Activated T-cell treated with anti-CD3 and anti-CD28 coated beads for 4 hours (primary cell): Measurements from ENCODE around the gene PRKAR1A.
"Not testable (repeated sequence)": the region's sequence is repeated elsewhere in the genome, so short reads cannot be mapped to it uniquely, and the experiment has no call there.

Experiments
- DNase-seq: peaks from one replicate; pipeline ENCODE4 v3.0.0-alpha.2; 2020

PRKAR1A gene

GRCh38 chr17:68581863-68582645 is 69.8 kb downstream of the PRKAR1A start:
- DNase-seq, result no peak

GRCh38 chr17:68582867-68583266 is 70.6 kb downstream of the PRKAR1A start:
- DNase-seq, result not testable (repeated sequence)

- no peak for DNase-seq
Measured at GRCh38 chr17:68584581-68585303, 72.5 kb downstream of the PRKAR1A start.

- no peak for DNase-seq
Measured at GRCh38 chr17:68585643-68586042, 73.4 kb downstream of the PRKAR1A start.

- DNase-seq, result no peak
Measured at GRCh38 chr17:68587026-68587425, 74.8 kb downstream of the PRKAR1A start.

- no peak for DNase-seq
Measured at GRCh38 chr17:68587847-68588246, 75.6 kb downstream of the PRKAR1A start.

GRCh38 chr17:68588362-68588761 is 76.1 kb downstream of the PRKAR1A start:
- DNase-seq, result no peak

- DNase-seq, result no peak
Measured at GRCh38 chr17:68589086-68589485, 76.9 kb downstream of the PRKAR1A start.

GRCh38 chr17:68591583-68591982 is 79.4 kb downstream of the PRKAR1A start:
- no peak for DNase-seq

GRCh38 chr17:68592009-68592408 is 79.8 kb downstream of the PRKAR1A start:
- DNase-seq, result no peak

- DNase-seq, result no peak
Measured at GRCh38 chr17:68592682-68593641, 80.7 kb downstream of the PRKAR1A start.

- DNase-seq, result no peak
Measured at GRCh38 chr17:68594552-68594951, 82.3 kb downstream of the PRKAR1A start.

GRCh38 chr17:68595496-68595895 is 83.3 kb downstream of the PRKAR1A start:
- DNase-seq, result no peak

- DNase-seq, result no peak
Measured at GRCh38 chr17:68595986-68596385, 83.8 kb downstream of the PRKAR1A start.

GRCh38 chr17:68596411-68596945 is 84.2 kb downstream of the PRKAR1A start:
- no peak for DNase-seq

- no peak for DNase-seq
Measured at GRCh38 chr17:68598074-68598473, 85.8 kb downstream of the PRKAR1A start.

- no peak for DNase-seq
Measured at GRCh38 chr17:68598545-68598961, 86.3 kb downstream of the PRKAR1A start.

GRCh38 chr17:68599091-68599490 is 86.9 kb downstream of the PRKAR1A start:
- DNase-seq, result no peak

- DNase-seq, result no peak
Measured at GRCh38 chr17:68599552-68600066, 87.4 kb downstream of the PRKAR1A start.

- no peak for DNase-seq
Measured at GRCh38 chr17:68600067-68600930, 88.1 kb downstream of the PRKAR1A start.
